Gastrocnemius medialis (tissue), 4 donors: ENCODE results near the gene RBKS. TPM values are rescaled to one million over a fixed set of nuclear protein-coding genes. Genes with fewer than 3 reads are reported as not detected.
"Not testable (repeated sequence)": the region's sequence is repeated elsewhere in the genome, so short reads cannot be mapped to it uniquely, and the experiment has no call there.

Experiments
- ATAC-seq, 2 donors: fragments of 150-250 bp; one replicate each; pipeline ENCODE4 v1.9.1; 2016
- DNase-seq, 2 donors: peaks; one replicate each; pipeline ENCODE4 v3.0.0-alpha.2; 2019
- H3K27ac ChIP-seq, 4 donors: fragments of 200-600 bp; sonication (generic); 1 replicate in 1 of 4; 2 replicates in 3 of 4; pipeline ENCODE4 v1.5.1; 2016 to 2018; ENCODE audit warnings: mild to moderate bottlenecking in 2 of 4, moderate library complexity in 1 of 4
- H3K27me3 ChIP-seq, 3 donors: fragments of 200-600 bp; sonication (generic) in 2 of 3; 1 replicate in 1 of 3; 2 replicates in 2 of 3; pipeline versions ENCODE4 v1.5.1 to v1.6.0; 2016 to 2019; ENCODE audit warnings: mild to moderate bottlenecking in 1 of 3, moderate library complexity in 1 of 3
- H3K36me3 ChIP-seq, 2 donors: fragments of 200-600 bp; sonication (generic) in 1 of 2; one replicate each; pipeline ENCODE4 v1.5.1; 2017 to 2018
- H3K4me1 ChIP-seq, 2 donors: fragments of 200-600 bp; sonication (generic) in 1 of 2; one replicate each; pipeline ENCODE4 v1.5.1; 2016 to 2017; ENCODE audit warnings: mild to moderate bottlenecking in 2 of 2
- H3K4me3 ChIP-seq, 4 donors: fragments of 200-600 bp; sonication (generic) in 3 of 4; 1 replicate in 1 of 4; 2 replicates in 3 of 4; pipeline ENCODE4 v1.5.1; 2016 to 2019; ENCODE audit warnings: mild to moderate bottlenecking in 2 of 4
- H3K9me3 ChIP-seq, 3 donors: fragments of 200-600 bp; sonication (generic) in 2 of 3; 1 replicate in 1 of 3; 2 replicates in 2 of 3; pipeline ENCODE4 v1.5.1; 2016 to 2019
- CTCF ChIP-seq, 5 experiments: fragments of 450-650 bp in 3 of 5; fragments of 200-600 bp in 2 of 5; sonication (generic) in 2 of 5; IDR thresholded peaks in 4 of 5; conservative IDR thresholded peaks in 1 of 5; 1 replicate in 4 of 5; 2 replicates in 1 of 5; pipeline ENCODE4 v1.5.1; 2016 to 2019; ENCODE audit warnings: antibody characterized with exemption in 5 of 5, mild to moderate bottlenecking in 3 of 5, moderate library complexity in 3 of 5
- POLR2A ChIP-seq, 2 donors: fragments of 450-650 bp; IDR thresholded peaks; one replicate each; pipeline ENCODE4 v1.6.1; 2017; ENCODE audit warnings: antibody characterized with exemption in 2 of 2, mild to moderate bottlenecking in 2 of 2, moderate library complexity in 2 of 2
- in situ Hi-C, 4 donors: fragments of 200-750 bp; cut with MboI; loops; one replicate each; pipeline versions ENCODE4 v1.15.0 to v1.8.0; 2017; ENCODE audit warnings: low sequenced_read_pairs in 4 of 4
- intact Hi-C: fragments of 100-400 bp; cut with DNase I; formaldehyde crosslinking; loops from one replicate; pipeline ENCODE4 v1.15.1; 2023; ENCODE audit warnings: low total_unique reads
- total RNA-seq, 4 donors: library from RNA; depleted of rRNA; stranded (reverse); fragments of >200 nt; gene quantifications; one replicate each; pipeline versions ENCODE4 v1.1.0 to v1.2.3, GENCODE V29; 2016

The RBKS gene
- total RNA-seq, 4 donors from 2014 or later, result 0.41 to 5.4 (median 3.0) TPM

- Histone ChIP-seq H3K4me1 (no peaks in the 10 kb centered on the region), H3K36me3 (no peaks in the 10 kb centered on the region), H3K9me3 (no peaks in the 10 kb centered on the region), H3K27me3 (no peaks in the 10 kb centered on the region), H3K27ac (no peak overlapping the region), H3K4me3 (no peak overlapping the region)
- TF ChIP-seq POLR2A (IDR thresholded peaks at IDR 0.05) (no peak), CTCF (IDR thresholded peaks at IDR 0.05 in 4 of 5, conservative IDR thresholded peaks at IDR 0.05 in 1 of 5) (no peak)
- in situ Hi-C loops, result no loop called here
- intact Hi-C loops, result no loop called here
- no peak for ATAC-seq
- no peak for DNase-seq
Observed at GRCh38 chr2:27747827-27748352, 142.3 kb downstream of the RBKS start.

- in situ Hi-C loops, result no loop called here
- Histone ChIP-seq H3K9me3 (no peaks in the 10 kb centered on the region), H3K4me3 (no peak overlapping the region), H3K36me3 (no peaks in the 10 kb centered on the region), H3K27me3 (no peaks in the 10 kb centered on the region), H3K4me1 (no peaks in the 10 kb centered on the region), H3K27ac (no peak overlapping the region)
- DNase-seq (no peak), ATAC-seq (no peak)
- TF ChIP-seq POLR2A (IDR thresholded peaks at IDR 0.05) (no peak), CTCF (IDR thresholded peaks at IDR 0.05 in 4 of 5, conservative IDR thresholded peaks at IDR 0.05 in 1 of 5) (no peak)
- intact Hi-C loops, result no loop called here
Observed at GRCh38 chr2:27746325-27746724, 143.9 kb downstream of the RBKS start.

- ATAC-seq, H3K4me3 ChIP-seq, H3K9me3 ChIP-seq, H3K27me3 ChIP-seq, H3K27ac ChIP-seq, in situ Hi-C loops, H3K36me3 ChIP-seq, H3K4me1 ChIP-seq, intact Hi-C loops, DNase-seq: not testable (repeated sequence)
Observed at GRCh38 chr2:27745494-27745893, 144.7 kb downstream of the RBKS start.

- no peak for TF ChIP-seq CTCF (IDR thresholded peaks at IDR 0.05 in 4 of 5, conservative IDR thresholded peaks at IDR 0.05 in 1 of 5)
- no peak for TF ChIP-seq POLR2A (IDR thresholded peaks at IDR 0.05)
- no peak for ATAC-seq
- no peak for DNase-seq
- Histone ChIP-seq H3K27ac (no peak overlapping the region), H3K36me3 (no peaks in the 10 kb centered on the region), H3K4me3 (no peak overlapping the region), H3K27me3 (no peaks in the 10 kb centered on the region), H3K4me1 (no peaks in the 10 kb centered on the region), H3K9me3 (no peaks in the 10 kb centered on the region)
- in situ Hi-C loops (no loop called here), intact Hi-C loops (no loop called here)
Observed at GRCh38 chr2:27742571-27742970, 147.6 kb downstream of the RBKS start.

- H3K36me3 ChIP-seq, result no peaks in the 10 kb centered on the region
- no peak for TF ChIP-seq CTCF (IDR thresholded peaks at IDR 0.05 in 4 of 5, conservative IDR thresholded peaks at IDR 0.05 in 1 of 5)
- H3K27me3 ChIP-seq, result no peaks in the 10 kb centered on the region
- H3K4me1 ChIP-seq, result no peaks in the 10 kb centered on the region
- no peak overlapping the region for H3K4me3 ChIP-seq
- H3K27ac ChIP-seq, result no peak overlapping the region
- no peak for ATAC-seq
- no peak for DNase-seq
- in situ Hi-C loops, result no loop called here
- intact Hi-C loops, result no loop called here
- no peaks in the 10 kb centered on the region for H3K9me3 ChIP-seq
Observed at GRCh38 chr2:27741673-27742072, 148.5 kb downstream of the RBKS start.
